SK-N-SH treated with all-trans-retinoic acid at 6 μM for 48 hours (cell line): ENCODE measurements around the gene POC1A.

Source experiments
- OSR1 ChIP-seq: fragments of 250-450 bp; sonication (Bioruptor Pico); IDR thresholded peaks from 2 replicates; pipeline ENCODE4 v1.8.0; 2022; ENCODE audit warnings: moderate library complexity, mild to moderate bottlenecking, inconsistent platforms
- RARB ChIP-seq: fragments of 250-450 bp; sonication (Bioruptor Pico); IDR thresholded peaks from 2 replicates; pipeline ENCODE4 v1.8.0; 2021; ENCODE audit warnings: mild to moderate bottlenecking, moderate library complexity
- TOX ChIP-seq: fragments of 250-450 bp; sonication (Bioruptor Pico); IDR thresholded peaks from 2 replicates; pipeline ENCODE4 v1.8.0; 2021; ENCODE audit warnings: mild to moderate bottlenecking, moderate library complexity, borderline replicate concordance
- ZFP30 ChIP-seq: fragments of 450-650 bp; formaldehyde crosslinking; IDR thresholded peaks from 2 replicates; pipeline ENCODE4 v1.5.0; 2022; ENCODE audit warnings: mild to moderate bottlenecking, moderate library complexity

- no peak for TF ChIP-seq ZFP30
- no peak for TF ChIP-seq TOX (CRISPR knock-in tag)
- no peak for TF ChIP-seq RARB (CRISPR knock-in tag)
- no peak for TF ChIP-seq OSR1
Observed at GRCh38 chr3:52150357-52150756, 3.9 kb downstream of the POC1A start.
